B cell (primary cell): ENCODE measurements around the gene EXD3.

Experiments
- EZH2 ChIP-seq: IDR thresholded peaks from 2 replicates; pipeline ENCODE4 v1.6.1; 2012; ENCODE audit warnings: borderline replicate concordance, low read depth, mild to moderate bottlenecking, moderate library complexity, low read length; ENCODE audit not compliant: insufficient read depth, poor library complexity, severe bottlenecking
- TF ChIP-seq, protein P1 (sequence below): fragments of 200-600 bp; IDR thresholded peaks from one replicate; pipeline ENCODE4 v1.8.0; 2022; ENCODE audit warnings: antibody characterized with exemption, mild to moderate bottlenecking

DNA sequence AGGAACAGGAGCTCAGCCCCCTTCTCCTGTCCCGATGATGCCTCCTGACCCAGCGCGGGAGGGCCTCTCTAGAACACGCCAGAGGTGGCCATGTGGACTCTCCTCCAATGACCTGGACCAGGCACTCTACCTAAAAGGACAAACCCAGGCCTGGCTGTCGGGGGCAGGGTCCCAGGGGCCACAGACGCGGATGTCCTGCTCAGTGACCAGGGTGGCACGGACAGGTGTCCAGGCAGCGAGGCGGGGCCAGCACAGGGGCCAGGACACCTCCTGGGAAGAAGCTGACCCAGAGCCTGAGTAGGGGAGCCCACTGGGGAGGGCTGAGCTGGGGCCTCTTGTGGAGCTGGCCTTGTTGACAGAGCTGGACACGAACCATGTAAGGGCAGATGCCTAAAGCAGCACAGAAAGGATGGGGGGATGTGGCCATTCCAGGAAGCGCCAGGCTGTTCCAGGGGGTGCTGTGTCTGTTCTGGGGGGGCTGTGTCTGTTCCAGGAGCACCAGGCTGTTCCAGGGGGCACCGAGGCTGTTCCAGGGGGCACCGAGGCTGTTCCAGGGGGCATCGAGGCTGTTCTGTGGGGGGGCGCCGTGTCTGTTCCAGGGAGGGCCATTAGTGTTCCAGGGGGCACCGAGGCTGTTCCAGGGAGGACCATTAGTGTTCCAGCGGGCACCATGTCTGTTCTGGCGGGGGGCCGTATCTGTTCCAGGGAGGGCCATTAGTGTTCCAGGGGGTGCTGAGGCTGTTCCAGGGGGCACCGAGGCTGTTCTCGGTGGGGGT, 30.5 kb downstream of the EXD3 start:
- TF ChIP-seq EZH2: no peak
- TF ChIP-seq, protein P1, sequence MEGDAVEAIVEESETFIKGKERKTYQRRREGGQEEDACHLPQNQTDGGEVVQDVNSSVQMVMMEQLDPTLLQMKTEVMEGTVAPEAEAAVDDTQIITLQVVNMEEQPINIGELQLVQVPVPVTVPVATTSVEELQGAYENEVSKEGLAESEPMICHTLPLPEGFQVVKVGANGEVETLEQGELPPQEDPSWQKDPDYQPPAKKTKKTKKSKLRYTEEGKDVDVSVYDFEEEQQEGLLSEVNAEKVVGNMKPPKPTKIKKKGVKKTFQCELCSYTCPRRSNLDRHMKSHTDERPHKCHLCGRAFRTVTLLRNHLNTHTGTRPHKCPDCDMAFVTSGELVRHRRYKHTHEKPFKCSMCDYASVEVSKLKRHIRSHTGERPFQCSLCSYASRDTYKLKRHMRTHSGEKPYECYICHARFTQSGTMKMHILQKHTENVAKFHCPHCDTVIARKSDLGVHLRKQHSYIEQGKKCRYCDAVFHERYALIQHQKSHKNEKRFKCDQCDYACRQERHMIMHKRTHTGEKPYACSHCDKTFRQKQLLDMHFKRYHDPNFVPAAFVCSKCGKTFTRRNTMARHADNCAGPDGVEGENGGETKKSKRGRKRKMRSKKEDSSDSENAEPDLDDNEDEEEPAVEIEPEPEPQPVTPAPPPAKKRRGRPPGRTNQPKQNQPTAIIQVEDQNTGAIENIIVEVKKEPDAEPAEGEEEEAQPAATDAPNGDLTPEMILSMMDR: no peak
